ENCODE data around the gene SLC30A3. TPM values are rescaled to one million over a fixed set of nuclear protein-coding genes. Genes with fewer than 3 reads are reported as not detected.

Gene SLC30A3
- total RNA-seq, 2 donors from 2014 or later, result 4.4 to 8.5 TPM

- TF ChIP-seq, protein P1, sequence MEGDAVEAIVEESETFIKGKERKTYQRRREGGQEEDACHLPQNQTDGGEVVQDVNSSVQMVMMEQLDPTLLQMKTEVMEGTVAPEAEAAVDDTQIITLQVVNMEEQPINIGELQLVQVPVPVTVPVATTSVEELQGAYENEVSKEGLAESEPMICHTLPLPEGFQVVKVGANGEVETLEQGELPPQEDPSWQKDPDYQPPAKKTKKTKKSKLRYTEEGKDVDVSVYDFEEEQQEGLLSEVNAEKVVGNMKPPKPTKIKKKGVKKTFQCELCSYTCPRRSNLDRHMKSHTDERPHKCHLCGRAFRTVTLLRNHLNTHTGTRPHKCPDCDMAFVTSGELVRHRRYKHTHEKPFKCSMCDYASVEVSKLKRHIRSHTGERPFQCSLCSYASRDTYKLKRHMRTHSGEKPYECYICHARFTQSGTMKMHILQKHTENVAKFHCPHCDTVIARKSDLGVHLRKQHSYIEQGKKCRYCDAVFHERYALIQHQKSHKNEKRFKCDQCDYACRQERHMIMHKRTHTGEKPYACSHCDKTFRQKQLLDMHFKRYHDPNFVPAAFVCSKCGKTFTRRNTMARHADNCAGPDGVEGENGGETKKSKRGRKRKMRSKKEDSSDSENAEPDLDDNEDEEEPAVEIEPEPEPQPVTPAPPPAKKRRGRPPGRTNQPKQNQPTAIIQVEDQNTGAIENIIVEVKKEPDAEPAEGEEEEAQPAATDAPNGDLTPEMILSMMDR (IDR thresholded peaks at IDR 0.05), result no peak
- ATAC-seq (ENCODE audit: insufficient number of reproducible peaks, low FRiP score, low read depth), result no peak
Observed at GRCh38 chr2:27296481-27296880, 33.6 kb upstream of the SLC30A3 start.

DNA sequence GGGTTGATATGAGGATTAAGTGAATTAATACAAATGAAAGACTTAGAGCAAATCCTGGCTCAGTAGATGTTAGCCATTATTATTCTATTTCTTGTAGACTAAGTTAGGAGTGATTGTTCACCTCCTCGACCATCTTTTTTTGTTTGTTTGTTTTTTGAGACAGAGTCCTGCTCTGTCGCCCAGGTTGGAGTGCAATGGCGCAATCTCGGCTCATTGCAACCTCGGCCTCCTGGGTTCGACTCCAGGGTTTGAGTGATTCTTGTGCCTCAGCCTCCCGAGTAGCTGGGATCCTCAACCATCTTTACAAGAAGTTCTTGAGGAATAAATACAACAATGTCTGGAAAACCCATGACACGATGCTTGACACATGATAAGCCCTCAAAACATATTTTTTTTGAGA is 32.1 kb upstream of the SLC30A3 start:
- ATAC-seq (ENCODE audit: insufficient number of reproducible peaks, low FRiP score, low read depth) (no peak), DNase-seq (ENCODE audit: low spot score) (no peak)
- no peaks in the 10 kb centered on the region for H3K9me3 ChIP-seq
- H3K27ac ChIP-seq, result no peak overlapping the region
- no peaks in the 10 kb centered on the region for H3K36me3 ChIP-seq
- H3K4me1 ChIP-seq (ENCODE audit: control insufficient read depth in 1 of 2, low read depth in 2 of 2), result peaks cover 0 to 8% of the 10 kb centered on the region in 2 donors
- no peaks in the 10 kb centered on the region for H3K27me3 ChIP-seq (replicated peaks; ENCODE audit: insufficient read depth)
- no peak overlapping the region for H3K4me3 ChIP-seq
- TF ChIP-seq, protein P1 (IDR thresholded peaks at IDR 0.05), result no peak

More at GRCh38 chr2:27296481-27296880, 33.6 kb upstream of the SLC30A3 start:
- H3K27ac ChIP-seq, result no peak overlapping the region
- H3K9me3 ChIP-seq, result no peaks in the 10 kb centered on the region
- no peak overlapping the region for H3K4me3 ChIP-seq
- no peaks in the 10 kb centered on the region for H3K36me3 ChIP-seq
- no peaks in the 10 kb centered on the region for H3K27me3 ChIP-seq (replicated peaks; ENCODE audit: insufficient read depth)
- H3K4me1 ChIP-seq (ENCODE audit: control insufficient read depth in 1 of 2, low read depth in 2 of 2), result peaks cover 0 to 8% of the 10 kb centered on the region in 2 donors
- no peak for DNase-seq (ENCODE audit: low spot score)

DNA sequence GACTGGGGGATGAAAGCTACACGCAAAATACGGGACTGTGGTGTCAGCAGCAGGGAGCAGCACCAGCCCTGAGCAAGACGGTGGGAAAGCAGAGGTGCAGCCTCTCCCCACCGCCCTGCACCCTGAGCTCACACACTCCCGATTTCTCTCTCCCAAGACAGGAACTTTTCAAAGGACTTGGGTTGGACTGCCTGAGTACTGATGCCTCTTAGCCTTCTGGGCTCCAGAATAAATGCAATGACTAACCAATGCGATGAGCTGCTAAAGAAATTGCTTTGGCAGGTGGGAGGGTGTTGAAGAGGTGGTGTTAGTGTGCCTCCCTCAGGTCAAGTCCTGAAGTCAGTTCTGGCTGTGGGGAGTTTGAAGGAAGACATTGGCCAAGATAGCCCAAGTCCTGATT is 29.0 kb upstream of the SLC30A3 start:
- TF ChIP-seq, protein P1 (IDR thresholded peaks at IDR 0.05), result no peak
- Histone ChIP-seq H3K27ac (no peak overlapping the region), H3K27me3 (replicated peaks; ENCODE audit: insufficient read depth) (no peaks in the 10 kb centered on the region), H3K4me3 (no peak overlapping the region), H3K36me3 (no peaks in the 10 kb centered on the region), H3K4me1 (ENCODE audit: control insufficient read depth in 1 of 2, low read depth in 2 of 2) (peaks cover 0 to 8% of the 10 kb centered on the region in 2 donors), H3K9me3 (no peaks in the 10 kb centered on the region)
- DNase-seq (ENCODE audit: low spot score), result no peak
- ATAC-seq (ENCODE audit: insufficient number of reproducible peaks, low FRiP score, low read depth), result no peak

- Histone ChIP-seq H3K27ac (no peak overlapping the region), H3K27me3 (replicated peaks; ENCODE audit: insufficient read depth) (no peaks in the 10 kb centered on the region), H3K36me3 (no peaks in the 10 kb centered on the region), H3K4me3 (no peak overlapping the region), H3K4me1 (ENCODE audit: control insufficient read depth in 1 of 2, low read depth in 2 of 2) (peaks cover 0 to 8% of the 10 kb centered on the region in 2 donors), H3K9me3 (no peaks in the 10 kb centered on the region)
- no peak for ATAC-seq (ENCODE audit: insufficient number of reproducible peaks, low FRiP score, low read depth)
- TF ChIP-seq, protein P1 (IDR thresholded peaks at IDR 0.05), result no peak
- no peak for DNase-seq (ENCODE audit: low spot score)
Observed at GRCh38 chr2:27290549-27290948, 27.7 kb upstream of the SLC30A3 start.

DNA sequence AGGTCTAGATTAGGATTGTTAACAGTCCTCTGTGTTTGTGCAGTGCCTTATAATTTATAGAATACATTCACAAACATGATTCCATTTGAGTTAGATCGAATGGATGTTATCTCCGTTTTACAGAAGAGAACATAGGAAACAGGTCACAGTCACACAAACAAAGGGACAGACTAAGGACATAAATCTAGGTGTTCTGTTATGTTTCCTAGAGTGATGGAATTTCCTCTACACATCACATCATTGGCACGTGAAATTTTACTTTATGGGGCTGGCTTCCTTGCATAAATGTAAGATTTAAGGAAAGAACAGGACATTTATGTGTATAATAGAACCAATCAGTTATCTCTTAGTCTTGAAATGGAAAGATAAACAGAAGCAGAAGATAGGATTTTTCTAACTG is 25.8 kb upstream of the SLC30A3 start:
- TF ChIP-seq, protein P1 (IDR thresholded peaks at IDR 0.05), result no peak
- Histone ChIP-seq H3K9me3 (no peaks in the 10 kb centered on the region), H3K4me1 (ENCODE audit: control insufficient read depth in 1 of 2, low read depth in 2 of 2) (peaks cover 0 to 6% of the 10 kb centered on the region in 2 donors), H3K36me3 (no peaks in the 10 kb centered on the region), H3K27me3 (replicated peaks; ENCODE audit: insufficient read depth) (no peaks in the 10 kb centered on the region), H3K4me3 (no peak overlapping the region), H3K27ac (no peak overlapping the region)
- ATAC-seq (ENCODE audit: insufficient number of reproducible peaks, low FRiP score, low read depth) (no peak), DNase-seq (ENCODE audit: low spot score) (no peak)
